Activated CD4-positive, alpha-beta memory T cell treated with anti-CD3 and anti-CD28 coated beads, Interleukin-2, amount 10 ng/mL, durations not matched to agents 7 days and 5 days (primary cell): ENCODE measurements around the gene EPS15. TPM values are rescaled to one million over a fixed set of nuclear protein-coding genes. Genes with fewer than 3 reads are reported as not detected.

Experiments
- CTCF ChIA-PET: fragments of 350-600 bp; sonication (Branson Sonifier 250); formaldehyde crosslinking; loops from one replicate; lab custom pipeline; 2021; ENCODE audit warnings: antibody characterized with exemption, inconsistent platforms; lab: Charles Lee
- POLR2A ChIA-PET: fragments of 350-600 bp; sonication (Branson Sonifier 250); formaldehyde crosslinking; loops from one replicate; lab custom pipeline; 2021; ENCODE audit warnings: antibody characterized with exemption; lab: Charles Lee
- DNase-seq: peaks from one replicate; pipeline ENCODE4 v3.0.0-alpha.2; 2020
- H3K27ac Mint-ChIP-seq: one replicate; pipeline ENCODE4 v1.8.0; 2021; ENCODE audit warnings: mild to moderate bottlenecking, mixed read lengths
- H3K27me3 Mint-ChIP-seq: one replicate; pipeline ENCODE4 v1.8.0; 2021; ENCODE audit warnings: mixed read lengths
- H3K36me3 Mint-ChIP-seq: one replicate; pipeline ENCODE4 v1.8.0; 2021; ENCODE audit warnings: low read depth, mixed read lengths
- H3K4me1 Mint-ChIP-seq: one replicate; pipeline ENCODE4 v1.8.0; 2021; ENCODE audit warnings: mixed read lengths
- H3K4me3 Mint-ChIP-seq: one replicate; pipeline ENCODE4 v1.8.0; 2021; ENCODE audit warnings: mild to moderate bottlenecking, mixed read lengths
- H3K9me3 Mint-ChIP-seq: one replicate; pipeline ENCODE4 v1.8.0; 2021; ENCODE audit warnings: mixed read lengths
- total RNA-seq, 2 experiments: library from RNA; stranded (reverse); gene quantifications; one replicate each; pipeline ENCODE4 v1.2.3, GENCODE V29; 2021

The EPS15 gene
- total RNA-seq, 2 experiments from 2014 or later = 71.8 to 75.0 TPM

DNA sequence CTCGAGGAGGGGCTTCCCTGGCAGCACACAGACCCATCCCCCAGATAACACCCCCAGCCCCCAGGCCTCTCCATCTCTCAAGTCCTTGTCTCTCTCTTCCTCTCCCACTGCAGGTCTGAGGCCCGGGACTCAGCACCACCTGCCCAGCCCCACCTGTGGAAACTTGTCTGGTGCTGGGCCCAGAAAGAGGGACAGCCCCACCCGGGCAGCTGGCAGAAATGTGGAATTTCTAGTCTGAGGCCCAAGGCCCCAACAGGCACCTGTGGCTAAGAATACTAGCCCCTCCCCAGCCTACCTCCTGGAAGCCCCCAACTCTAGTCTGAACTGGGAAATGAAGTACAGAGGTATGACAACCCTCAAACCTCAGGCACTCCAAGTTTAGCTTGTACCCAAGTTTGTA is 204.1 kb downstream of the EPS15 start:
- ChIA-PET POLR2A (no interaction called here), CTCF (no interaction called here)
- no peak for DNase-seq
- H3K4me3 Mint-ChIP-seq = no peak overlapping the region
- peaks cover 3% of the 10 kb centered on the region for H3K27me3 Mint-ChIP-seq
- H3K9me3 Mint-ChIP-seq = no peaks in the 10 kb centered on the region
- no peaks in the 10 kb centered on the region for H3K36me3 Mint-ChIP-seq
- peaks cover 21% of the 10 kb centered on the region for H3K4me1 Mint-ChIP-seq
- H3K27ac Mint-ChIP-seq = no peak overlapping the region

DNA sequence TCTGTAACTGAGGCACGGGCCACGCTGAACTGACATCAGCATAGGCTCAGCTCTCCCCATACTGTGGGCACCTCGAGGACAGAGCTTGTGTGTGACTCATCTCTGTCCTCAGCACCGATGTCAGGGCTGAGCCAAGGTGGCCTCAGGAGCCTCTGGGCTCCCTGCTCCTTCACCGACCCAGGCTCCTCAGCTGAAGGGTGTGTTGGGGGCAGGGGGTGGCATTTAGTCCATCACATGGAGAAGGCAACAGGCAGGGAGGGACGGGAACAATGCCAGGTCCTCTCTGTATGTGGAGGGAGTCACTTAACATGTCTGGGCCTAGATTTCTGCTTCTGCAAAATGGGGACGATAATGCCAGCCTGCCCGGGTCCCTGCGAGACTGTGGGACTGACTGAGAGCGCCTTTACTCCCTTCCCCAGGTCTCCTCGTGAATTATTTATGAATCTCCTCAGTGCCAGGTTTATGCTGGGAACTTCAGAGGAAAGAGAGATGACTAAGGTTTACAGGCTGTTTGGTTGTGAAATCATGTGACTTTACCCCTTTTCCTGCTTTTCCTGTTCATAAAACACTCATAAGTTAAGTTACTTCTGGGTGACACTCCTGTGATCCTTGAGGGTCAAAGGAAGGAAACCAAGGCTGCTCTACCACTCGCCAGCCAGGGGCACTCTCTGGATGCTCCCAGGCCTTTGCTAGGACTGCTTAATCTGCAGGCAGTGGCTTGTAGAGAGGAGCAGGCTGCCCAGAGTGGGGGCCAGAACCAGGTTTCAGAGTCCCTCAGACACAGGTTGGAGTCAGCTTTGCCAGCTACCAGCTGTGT is 204.9 kb downstream of the EPS15 start:
- no peak for DNase-seq
- CTCF ChIA-PET = no interaction called here

DNA sequence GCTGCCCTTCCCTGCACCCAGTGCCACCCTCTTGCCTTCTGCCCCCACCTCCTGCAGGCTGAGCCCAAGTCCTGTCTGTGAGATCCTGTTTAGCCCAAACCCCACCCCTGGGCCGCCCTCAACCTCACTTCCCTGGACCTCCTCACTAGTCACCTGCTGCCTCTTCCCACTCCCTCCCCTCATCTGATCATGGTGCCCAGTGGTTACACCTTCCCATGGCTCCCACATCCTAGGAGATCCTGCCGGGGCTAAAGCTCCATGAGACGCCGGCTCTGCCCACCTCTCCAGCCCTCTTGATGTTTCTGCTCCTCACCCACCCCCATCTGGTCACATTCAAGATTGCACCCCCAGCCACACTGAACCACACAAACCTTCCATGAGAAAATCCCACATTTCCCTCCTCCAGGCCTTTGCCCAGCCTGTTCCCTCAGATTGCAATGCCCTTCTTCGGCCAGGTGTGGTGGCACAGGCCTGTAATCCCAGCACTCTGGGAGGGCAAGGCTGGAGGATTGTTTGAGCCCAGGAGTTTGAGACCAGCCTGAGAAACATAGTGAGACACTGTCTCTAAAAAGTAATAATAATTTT is 205.7 kb downstream of the EPS15 start:
- DNase-seq = no peak
- Mint-ChIP-seq H3K27ac (no peak overlapping the region), H3K4me3 (no peak overlapping the region), H3K4me1 (peaks cover 21% of the 10 kb centered on the region), H3K9me3 (no peaks in the 10 kb centered on the region), H3K27me3 (no peaks in the 10 kb centered on the region), H3K36me3 (no peaks in the 10 kb centered on the region)
- CTCF ChIA-PET = no interaction called here
- POLR2A ChIA-PET = no interaction called here

More for the DNA sequence above, 204.9 kb downstream of the EPS15 start:
- no peaks in the 10 kb centered on the region for H3K36me3 Mint-ChIP-seq
- H3K4me1 Mint-ChIP-seq = peaks cover 21% of the 10 kb centered on the region
- peaks cover 2% of the 10 kb centered on the region for H3K27me3 Mint-ChIP-seq
- POLR2A ChIA-PET = no interaction called here
- H3K4me3 Mint-ChIP-seq = no peak overlapping the region
- H3K9me3 Mint-ChIP-seq = no peaks in the 10 kb centered on the region
- H3K27ac Mint-ChIP-seq = no peak overlapping the region

DNA sequence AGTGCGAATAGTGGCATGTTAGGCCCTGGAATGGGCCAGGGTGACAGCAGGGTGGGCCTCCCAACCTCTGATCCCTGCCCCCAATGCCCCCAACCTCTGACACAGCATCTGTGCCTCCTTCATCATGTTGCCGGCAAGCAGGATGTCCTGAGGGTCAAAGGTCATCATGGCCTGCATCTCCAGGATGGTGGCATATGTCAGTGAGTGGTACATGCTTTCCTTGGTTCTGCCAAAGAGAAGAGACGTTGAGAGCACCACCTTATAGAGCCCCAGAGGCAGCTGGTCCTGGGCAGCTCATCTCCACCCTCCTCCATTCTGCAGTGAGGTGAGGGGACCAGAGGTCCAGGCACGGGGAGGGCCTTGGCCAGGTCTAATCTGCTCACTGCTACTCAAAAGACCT is 206.3 kb downstream of the EPS15 start:
- Mint-ChIP-seq H3K27ac (no peak overlapping the region), H3K27me3 (no peaks in the 10 kb centered on the region), H3K9me3 (no peaks in the 10 kb centered on the region), H3K36me3 (no peaks in the 10 kb centered on the region), H3K4me3 (no peak overlapping the region), H3K4me1 (peaks cover 21% of the 10 kb centered on the region)
- DNase-seq = no peak
- ChIA-PET POLR2A (no interaction called here), CTCF (interaction anchor here (1.6 kb wide), 1 partner anchor 16 kb away, joined by 7 read pairs; no protein-coding TSS in a partner anchor)

- Mint-ChIP-seq H3K27ac (no peak overlapping the region), H3K36me3 (no peaks in the 10 kb centered on the region), H3K9me3 (no peaks in the 10 kb centered on the region), H3K27me3 (no peaks in the 10 kb centered on the region), H3K4me1 (peaks cover 21% of the 10 kb centered on the region), H3K4me3 (no peak overlapping the region)
- POLR2A ChIA-PET = no interaction called here
- CTCF ChIA-PET = interaction anchor here (1.6 kb wide), 1 partner anchor 15 kb away, joined by 7 read pairs; no protein-coding TSS in a partner anchor
- DNase-seq = no peak
These were observed 207.2 kb downstream of the EPS15 start for GRCh38 chr1:51311826-51312225.

GRCh38 chr1:51310871-51311613 is 208.0 kb downstream of the EPS15 start:
- Mint-ChIP-seq H3K27ac (no peak overlapping the region), H3K36me3 (no peaks in the 10 kb centered on the region), H3K9me3 (no peaks in the 10 kb centered on the region), H3K27me3 (no peaks in the 10 kb centered on the region), H3K4me1 (peaks cover 21% of the 10 kb centered on the region), H3K4me3 (no peak overlapping the region)
- no peak for DNase-seq
- ChIA-PET POLR2A (no interaction called here), CTCF (interaction anchor here (1.4 to 1.6 kb wide), 2 partner anchors 14 kb away, joined by 4 to 7 read pairs; no protein-coding TSS in a partner anchor)

DNA sequence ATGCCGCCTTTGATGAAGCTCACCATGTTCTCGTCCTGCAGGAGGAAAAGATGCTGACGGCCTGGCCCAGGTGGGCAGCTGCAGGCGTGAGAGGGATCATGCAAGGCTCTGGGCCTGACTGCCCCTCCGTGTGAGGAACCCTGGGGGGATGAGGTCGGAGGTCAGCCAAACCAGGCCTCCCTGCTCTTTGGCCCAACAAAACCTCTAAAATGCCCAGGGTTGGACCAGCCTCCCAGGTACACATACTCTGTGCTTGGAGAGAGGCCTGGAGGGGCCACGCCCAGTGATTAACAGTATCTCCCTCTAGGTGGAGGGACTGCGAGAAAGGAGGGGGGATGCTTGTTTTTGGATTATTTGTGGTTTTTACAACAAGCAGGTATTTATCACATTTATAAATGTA is 209.8 kb downstream of the EPS15 start:
- ChIA-PET CTCF (interaction anchor here (1.1 to 1.4 kb wide), 2 partner anchors 12 to 14 kb away, joined by 3 to 4 read pairs; no protein-coding TSS in a partner anchor), POLR2A (no interaction called here)
- Mint-ChIP-seq H3K36me3 (no peaks in the 10 kb centered on the region), H3K27me3 (no peaks in the 10 kb centered on the region), H3K9me3 (no peaks in the 10 kb centered on the region), H3K27ac (no peak overlapping the region), H3K4me3 (no peak overlapping the region), H3K4me1 (peaks cover 12% of the 10 kb centered on the region)
- no peak for DNase-seq

DNA sequence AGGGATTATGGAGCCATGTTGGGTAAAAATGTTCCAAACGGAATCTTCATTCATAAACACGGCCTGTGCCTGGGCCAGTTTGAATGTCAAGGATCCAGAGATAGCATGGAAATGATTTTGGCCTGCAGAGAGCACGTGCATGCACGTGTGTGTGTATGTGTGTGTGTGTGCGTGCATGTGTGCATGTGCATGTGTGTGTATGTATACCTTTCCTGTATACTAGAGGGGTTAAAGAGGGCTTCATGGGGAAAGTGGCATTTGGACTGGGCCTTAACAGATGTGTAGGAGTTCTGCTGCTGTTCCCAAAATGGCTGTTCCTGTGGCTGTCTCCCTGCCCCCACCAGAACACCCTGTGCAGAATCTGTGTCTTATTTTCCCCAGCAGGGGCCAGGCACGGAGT is 210.4 kb downstream of the EPS15 start:
- DNase-seq = no peak
- no peaks in the 10 kb centered on the region for H3K9me3 Mint-ChIP-seq
- no peak overlapping the region for H3K4me3 Mint-ChIP-seq
- no peak overlapping the region for H3K27ac Mint-ChIP-seq
- CTCF ChIA-PET = no interaction called here
- H3K4me1 Mint-ChIP-seq = peaks cover 8% of the 10 kb centered on the region
- no peaks in the 10 kb centered on the region for H3K36me3 Mint-ChIP-seq
- POLR2A ChIA-PET = no interaction called here
- H3K27me3 Mint-ChIP-seq = no peaks in the 10 kb centered on the region

DNA sequence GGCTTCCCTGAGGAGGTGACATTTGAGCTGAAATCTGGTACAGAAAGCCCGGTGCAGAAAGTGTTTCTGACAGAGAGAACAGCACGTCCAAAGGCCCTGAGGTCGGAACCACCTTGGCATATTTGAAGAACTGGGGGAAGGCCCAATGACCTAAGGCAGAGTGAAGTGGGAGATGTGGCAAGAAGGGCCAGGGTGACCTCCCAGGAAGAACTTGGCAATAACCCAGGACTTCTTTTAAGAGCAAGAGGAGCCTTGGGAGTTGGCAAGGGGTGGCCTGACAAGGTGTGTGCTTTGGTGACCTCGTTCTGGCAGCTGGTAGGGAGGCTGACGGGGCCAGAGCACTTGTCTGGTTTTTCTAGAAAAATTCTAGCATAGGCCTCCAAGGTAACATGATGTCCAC is 212.1 kb downstream of the EPS15 start:
- CTCF ChIA-PET = interaction anchor here (3.5 kb wide), 1 partner anchor 11 kb away, joined by 23 read pairs; no protein-coding TSS in a partner anchor
- POLR2A ChIA-PET = interaction anchor here (1.6 kb wide), 1 partner anchor 10 kb away, joined by 3 read pairs; no protein-coding TSS in a partner anchor
- H3K4me1 Mint-ChIP-seq = peaks cover 5% of the 10 kb centered on the region
- no peaks in the 10 kb centered on the region for H3K27me3 Mint-ChIP-seq
- DNase-seq = no peak
- H3K36me3 Mint-ChIP-seq = no peaks in the 10 kb centered on the region
- H3K27ac Mint-ChIP-seq = no peak overlapping the region
- no peak overlapping the region for H3K4me3 Mint-ChIP-seq
- H3K9me3 Mint-ChIP-seq = no peaks in the 10 kb centered on the region

DNA sequence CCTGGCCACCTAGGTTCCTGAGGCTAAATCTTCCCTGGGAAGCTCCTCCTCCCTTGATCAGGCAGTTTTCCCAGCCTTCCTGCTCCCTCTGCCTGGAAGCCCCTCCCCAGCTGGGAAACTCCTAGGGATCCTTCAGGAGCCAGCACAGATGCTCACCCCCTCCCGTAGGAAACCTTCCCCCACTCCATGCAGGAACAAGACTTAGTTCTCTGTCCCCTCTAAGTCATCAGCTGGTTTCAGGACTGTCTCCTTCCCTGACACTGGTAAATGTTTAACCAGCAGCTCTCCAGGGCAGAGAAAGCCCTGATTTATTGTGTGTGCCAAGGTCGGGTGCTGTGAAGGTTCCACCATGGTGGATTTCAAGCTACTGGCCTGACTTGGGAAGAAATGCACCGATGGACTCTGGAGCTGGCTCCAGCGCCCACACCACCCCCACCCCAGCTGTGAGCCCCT is 213.7 kb downstream of the EPS15 start:
- no peak for DNase-seq
- no peak overlapping the region for H3K4me3 Mint-ChIP-seq
- no peak overlapping the region for H3K27ac Mint-ChIP-seq
- ChIA-PET POLR2A (interaction anchor here (1.6 kb wide), 1 partner anchor 8 kb away, joined by 3 read pairs; no protein-coding TSS in a partner anchor), CTCF (interaction anchor here (3.5 kb wide), 1 partner anchor 9 kb away, joined by 23 read pairs; no protein-coding TSS in a partner anchor)
- H3K36me3 Mint-ChIP-seq = no peaks in the 10 kb centered on the region
- H3K4me1 Mint-ChIP-seq = peaks cover 14% of the 10 kb centered on the region
- H3K27me3 Mint-ChIP-seq = no peaks in the 10 kb centered on the region
- no peaks in the 10 kb centered on the region for H3K9me3 Mint-ChIP-seq

DNA sequence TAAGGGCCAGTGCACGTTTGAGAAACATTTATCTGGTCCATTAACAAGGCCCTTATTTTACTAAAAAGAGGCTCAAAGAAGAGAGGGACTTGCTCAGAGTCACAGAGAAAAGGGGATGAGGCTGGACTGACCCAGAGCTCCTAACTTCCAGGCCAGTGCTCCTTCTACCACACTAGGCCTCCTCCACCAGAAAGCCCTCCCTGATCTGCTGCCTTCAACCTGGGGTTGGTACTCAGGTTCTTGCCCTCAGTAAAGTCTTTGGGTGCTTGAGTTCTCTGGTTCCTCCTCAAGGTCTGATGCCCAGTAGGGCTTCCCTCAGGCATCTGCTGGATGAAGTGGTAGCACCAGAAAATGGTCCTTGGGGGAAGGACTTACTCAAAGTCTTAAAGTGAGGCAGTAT is 214.7 kb downstream of the EPS15 start:
- Mint-ChIP-seq H3K4me3 (no peak overlapping the region), H3K4me1 (peaks cover 14% of the 10 kb centered on the region), H3K9me3 (no peaks in the 10 kb centered on the region), H3K27ac (no peak overlapping the region), H3K27me3 (no peaks in the 10 kb centered on the region), H3K36me3 (no peaks in the 10 kb centered on the region)
- POLR2A ChIA-PET = no interaction called here
- CTCF ChIA-PET = interaction anchor here (3.5 kb wide), 1 partner anchor 8 kb away, joined by 23 read pairs; no protein-coding TSS in a partner anchor
- DNase-seq = no peak
